GM21717 (cell line): ENCODE data around the gene HTD2.

Source experiments
- ATAC-seq: cut with Tn5 transposase; IDR thresholded peaks from one replicate; pipeline ENCODE4 v1.9.1; 2021; ENCODE audit warnings: mild to moderate bottlenecking, moderate library complexity; ENCODE audit not compliant: unreplicated experiment

Gene HTD2

GRCh38 chr3:58291671-58292338 lies 14.5 kb upstream of the HTD2 start:
- ATAC-seq: no peak

GRCh38 chr3:58292866-58293265 lies 13.5 kb upstream of the HTD2 start:
- no peak for ATAC-seq

- no peak for ATAC-seq
Measured at GRCh38 chr3:58293516-58293915, 12.8 kb upstream of the HTD2 start.

- ATAC-seq: no peak
Measured at GRCh38 chr3:58296269-58296668, 10.1 kb upstream of the HTD2 start.

GRCh38 chr3:58296843-58297242 lies 9.5 kb upstream of the HTD2 start:
- no peak for ATAC-seq

GRCh38 chr3:58298190-58298589 lies 8.1 kb upstream of the HTD2 start:
- no peak for ATAC-seq

- ATAC-seq: no peak
Measured at GRCh38 chr3:58299075-58299474, 7.2 kb upstream of the HTD2 start.

GRCh38 chr3:58299839-58300516 lies 6.3 kb upstream of the HTD2 start:
- ATAC-seq: no peak

GRCh38 chr3:58307639-58308215 lies 1.4 kb downstream of the HTD2 start:
- no peak for ATAC-seq

- ATAC-seq: no peak
Measured at GRCh38 chr3:58308728-58309127, 2.4 kb downstream of the HTD2 start.

GRCh38 chr3:58317811-58318210 lies 11.5 kb downstream of the HTD2 start:
- no peak for ATAC-seq

- ATAC-seq: no peak
Measured at GRCh38 chr3:58321791-58322190, 15.5 kb downstream of the HTD2 start.

- ATAC-seq: no peak
Measured at GRCh38 chr3:58322793-58323192, 16.5 kb downstream of the HTD2 start.

- no peak for ATAC-seq
Measured at GRCh38 chr3:58323529-58324390, 17.4 kb downstream of the HTD2 start.

- ATAC-seq: no peak
Measured at GRCh38 chr3:58324391-58325390, 18.4 kb downstream of the HTD2 start.

- no peak for ATAC-seq
Measured at GRCh38 chr3:58325525-58325992, 19.2 kb downstream of the HTD2 start.

GRCh38 chr3:58326267-58326900 lies 20.1 kb downstream of the HTD2 start:
- ATAC-seq: no peak

GRCh38 chr3:58329150-58329921 lies 23.0 kb downstream of the HTD2 start:
- no peak for ATAC-seq

- no peak for ATAC-seq
Measured at GRCh38 chr3:58329922-58330413, 23.6 kb downstream of the HTD2 start.
